Breast epithelium (tissue), 4 donors: ENCODE results near the gene TTI1. TPM values are rescaled to one million over a fixed set of nuclear protein-coding genes. Genes with fewer than 3 reads are reported as not detected.

ENCODE experiments used
- DNase-seq, 2 donors: peaks; one replicate each; pipeline ENCODE4 v3.0.0-alpha.2; 2019; ENCODE audit warnings: low spot score in 2 of 2
- H3K27ac ChIP-seq, 2 donors: fragments of 200-600 bp; sonication (generic) in 1 of 2; one replicate each; pipeline ENCODE4 v1.5.1; 2016 to 2019; ENCODE audit warnings: mild to moderate bottlenecking in 1 of 2
- H3K27me3 ChIP-seq, 2 donors: fragments of 200-600 bp; sonication (generic) in 1 of 2; one replicate each; pipeline versions ENCODE4 v1.5.1 to v1.6.0; 2017 to 2019; ENCODE audit warnings: control low read depth in 1 of 2, mild to moderate bottlenecking in 1 of 2
- H3K36me3 ChIP-seq: fragments of 200-600 bp; one replicate; pipeline ENCODE4 v1.5.1; 2019
- H3K4me1 ChIP-seq, 2 donors: fragments of 200-600 bp; sonication (generic); one replicate each; pipeline ENCODE4 v1.5.1; 2016 to 2019; ENCODE audit warnings: control low read depth in 1 of 2
- H3K4me3 ChIP-seq, 3 donors: fragments of 200-600 bp; sonication (generic); 1 replicate in 2 of 3; 2 replicates in 1 of 3; pipeline ENCODE4 v1.5.1; 2016 to 2019; ENCODE audit warnings: mild to moderate bottlenecking in 3 of 3, moderate library complexity in 2 of 3
- H3K9me3 ChIP-seq, 2 donors: fragments of 200-600 bp; sonication (generic) in 1 of 2; one replicate each; pipeline ENCODE4 v1.5.1; 2016 to 2019; ENCODE audit warnings: control low read depth in 1 of 2
- CTCF ChIP-seq, 3 donors: fragments of 450-650 bp; IDR thresholded peaks; one replicate each; pipeline ENCODE4 v1.5.1; 2016 to 2017; ENCODE audit warnings: antibody characterized with exemption in 3 of 3, mild to moderate bottlenecking in 3 of 3, moderate library complexity in 3 of 3
- POLR2A ChIP-seq: fragments of 450-650 bp; IDR thresholded peaks from one replicate; pipeline ENCODE4 v1.6.1; 2016; ENCODE audit warnings: antibody characterized with exemption, mild to moderate bottlenecking, moderate library complexity
- POLR2AphosphoS5 ChIP-seq, 3 donors: sonication (generic); formaldehyde crosslinking; IDR thresholded peaks; one replicate each; pipeline ENCODE4 v1.6.1; 2017; ENCODE audit warnings: antibody characterized with exemption in 3 of 3
- intact Hi-C: fragments of 100-400 bp; cut with DNase I; formaldehyde crosslinking; loops from one replicate; pipeline ENCODE4 v1.15.1; 2023; ENCODE audit warnings: low total_unique reads
- total RNA-seq, 3 donors: library from RNA; depleted of rRNA; stranded (reverse); fragments of >200 nt; gene quantifications; one replicate each; pipeline ENCODE4 v1.1.0, GENCODE V29; 2016

TTI1 gene
- total RNA-seq, 3 donors from 2014 or later = 10.2 to 20.2 (median 16.7) TPM

- intact Hi-C loops = no loop called here
These were observed 79.1 kb downstream of the TTI1 start for GRCh38 chr20:37954190-37954589.

GRCh38 chr20:37948956-37949355 lies 84.3 kb downstream of the TTI1 start:
- Histone ChIP-seq H3K27ac (no peak overlapping the region), H3K27me3 (peaks cover 0 to 6% of the 10 kb centered on the region in 2 donors), H3K4me1 (no peaks in the 10 kb centered on the region), H3K9me3 (peaks cover 0 to 3% of the 10 kb centered on the region in 2 donors), H3K36me3 (no peaks in the 10 kb centered on the region), H3K4me3 (no peak overlapping the region)
- TF ChIP-seq POLR2A (no peak), POLR2AphosphoS5 (IDR thresholded peaks at IDR 0.05) (no peak), CTCF (IDR thresholded peaks at IDR 0.05) (no peak)
- intact Hi-C loops = no loop called here
- DNase-seq = no peak

More at GRCh38 chr20:37954190-37954589, 79.1 kb downstream of the TTI1 start:
- Histone ChIP-seq H3K27me3 (no peaks in the 10 kb centered on the region), H3K4me1 (no peaks in the 10 kb centered on the region), H3K36me3 (no peaks in the 10 kb centered on the region), H3K27ac (no peak overlapping the region), H3K4me3 (no peak overlapping the region), H3K9me3 (peaks cover 0 to 3% of the 10 kb centered on the region in 2 donors)
- DNase-seq = no peak
- TF ChIP-seq POLR2AphosphoS5 (IDR thresholded peaks at IDR 0.05) = no peak
- no peak for TF ChIP-seq POLR2A
- TF ChIP-seq CTCF (IDR thresholded peaks at IDR 0.05) = no peak

GRCh38 chr20:37947943-37948342 lies 85.3 kb downstream of the TTI1 start:
- Histone ChIP-seq H3K36me3 (no peaks in the 10 kb centered on the region), H3K27ac (no peak overlapping the region), H3K4me3 (no peak overlapping the region), H3K4me1 (no peaks in the 10 kb centered on the region), H3K27me3 (peaks cover 0 to 6% of the 10 kb centered on the region in 2 donors), H3K9me3 (peaks cover 0 to 3% of the 10 kb centered on the region in 2 donors)
- intact Hi-C loops = no loop called here
- no peak for DNase-seq
- TF ChIP-seq CTCF (IDR thresholded peaks at IDR 0.05) = no peak
- no peak for TF ChIP-seq POLR2AphosphoS5 (IDR thresholded peaks at IDR 0.05)
- TF ChIP-seq POLR2A = no peak

DNA sequence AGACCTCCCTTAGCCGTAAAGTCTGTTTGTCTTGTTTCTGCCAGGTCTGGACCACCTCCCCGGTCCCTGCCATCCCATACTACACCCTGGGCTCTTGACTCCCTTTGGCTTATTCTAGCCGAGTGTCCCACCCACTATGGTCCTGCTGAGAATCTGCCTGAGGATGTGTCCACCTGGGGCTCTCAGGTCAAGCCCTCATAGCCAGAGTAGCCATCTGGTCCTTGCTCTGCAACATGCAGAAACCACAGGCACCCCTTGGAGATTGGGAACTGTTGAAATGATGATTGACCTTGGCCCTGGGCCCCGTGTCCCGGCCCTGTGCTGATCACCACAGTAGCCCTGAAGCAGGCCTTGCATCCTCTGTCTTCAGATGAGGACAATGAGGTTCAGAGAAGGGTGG lies 86.3 kb downstream of the TTI1 start:
- Histone ChIP-seq H3K9me3 (peaks cover 0 to 1% of the 10 kb centered on the region in 2 donors), H3K27me3 (peaks cover 0 to 6% of the 10 kb centered on the region in 2 donors), H3K27ac (no peak overlapping the region), H3K36me3 (no peaks in the 10 kb centered on the region), H3K4me1 (no peaks in the 10 kb centered on the region), H3K4me3 (no peak overlapping the region)
- intact Hi-C loops = no loop called here
- DNase-seq = peak in 1 of 2 donors; percentile 6
- TF ChIP-seq POLR2A (no peak), POLR2AphosphoS5 (IDR thresholded peaks at IDR 0.05) (no peak), CTCF (IDR thresholded peaks at IDR 0.05) (no peak)

DNA sequence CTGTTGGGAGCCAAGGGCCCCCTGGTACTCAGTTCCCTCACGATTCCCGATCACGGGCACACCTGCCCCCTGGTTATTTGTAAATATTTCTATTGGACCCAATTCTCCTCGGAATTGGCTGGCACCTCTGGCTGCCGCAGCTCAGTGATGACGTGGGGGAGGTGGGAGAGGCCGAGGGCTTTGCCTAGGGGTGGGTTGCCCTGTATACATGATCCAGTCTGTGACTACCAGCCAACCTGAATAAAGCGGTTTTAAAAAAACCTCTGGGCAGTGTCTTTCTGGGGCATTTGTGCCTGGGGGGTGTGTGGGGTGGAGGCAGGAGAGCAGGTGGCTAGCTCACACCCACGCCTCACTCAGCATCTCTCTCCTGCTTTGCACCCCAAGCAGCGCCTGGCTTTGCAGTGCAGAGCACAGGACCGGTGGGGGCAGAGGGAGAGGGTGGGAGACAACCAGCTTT lies 88.1 kb downstream of the TTI1 start:
- H3K27ac ChIP-seq = no peak overlapping the region
- intact Hi-C loops = no loop called here
- DNase-seq = peak in 1 of 2 donors; percentile 1
- peaks cover 0 to 6% of the 10 kb centered on the region in 2 donors for H3K27me3 ChIP-seq
- H3K9me3 ChIP-seq = no peaks in the 10 kb centered on the region
- no peak overlapping the region for H3K4me3 ChIP-seq
- H3K36me3 ChIP-seq = no peaks in the 10 kb centered on the region
- H3K4me1 ChIP-seq = no peaks in the 10 kb centered on the region
- no peak for TF ChIP-seq POLR2A
- TF ChIP-seq CTCF (IDR thresholded peaks at IDR 0.05) = no peak
- no peak for TF ChIP-seq POLR2AphosphoS5 (IDR thresholded peaks at IDR 0.05)
